Fibroblast of mammary gland (primary cell): ENCODE data around the gene SLC35F3.
"Not testable (repeated sequence)": the region's sequence is repeated elsewhere in the genome, so short reads cannot be mapped to it uniquely, and the experiment has no call there.

Experiments
- DNase-seq: peaks from one replicate; pipeline ENCODE4 v3.0.0-alpha.2; 2010; ENCODE audit warnings: low read depth
- H3K4me3 ChIP-seq: 2 replicates; pipeline ENCODE4 v1.5.1; 2011; ENCODE audit warnings: low read depth, mild to moderate bottlenecking, low read length, moderate library complexity; ENCODE audit not compliant: control insufficient read depth
- CTCF ChIP-seq: conservative IDR thresholded peaks from 2 replicates; pipeline ENCODE4 v1.5.1; 2011; ENCODE audit warnings: low read depth, low read length, inconsistent platforms; ENCODE audit not compliant: control insufficient read depth, insufficient read depth

SLC35F3 gene

GRCh38 chr1:234109840-234110239 is 205.4 kb downstream of the SLC35F3 start:
- DNase-seq, result no peak
- no peak for TF ChIP-seq CTCF

GRCh38 chr1:234111458-234112142 is 207.1 kb downstream of the SLC35F3 start:
- TF ChIP-seq CTCF, result no peak
- no peak for DNase-seq
- no peak overlapping the region for H3K4me3 ChIP-seq

More at GRCh38 chr1:234109840-234110239, 205.4 kb downstream of the SLC35F3 start:
- no peak overlapping the region for H3K4me3 ChIP-seq

GRCh38 chr1:234114648-234115307 is 210.3 kb downstream of the SLC35F3 start:
- peak; percentile 64 for DNase-seq
- H3K4me3 ChIP-seq, result no peak overlapping the region
- peak; percentile 73 for TF ChIP-seq CTCF

GRCh38 chr1:234118911-234119310 is 214.4 kb downstream of the SLC35F3 start:
- no peak overlapping the region for H3K4me3 ChIP-seq
- no peak for TF ChIP-seq CTCF
- DNase-seq, result no peak

- no peak for TF ChIP-seq CTCF
- no peak for DNase-seq
- no peak overlapping the region for H3K4me3 ChIP-seq
Measured at GRCh38 chr1:234119431-234119830, 215.0 kb downstream of the SLC35F3 start.

- no peak for DNase-seq
- TF ChIP-seq CTCF, result no peak
- H3K4me3 ChIP-seq, result no peak overlapping the region
Measured at GRCh38 chr1:234120327-234120944, 216.0 kb downstream of the SLC35F3 start.

GRCh38 chr1:234121659-234122058 is 217.2 kb downstream of the SLC35F3 start:
- H3K4me3 ChIP-seq, DNase-seq: not testable (repeated sequence)

GRCh38 chr1:234122571-234122970 is 218.1 kb downstream of the SLC35F3 start:
- not testable (repeated sequence) for H3K4me3 ChIP-seq, DNase-seq
